HG03139 (cell line): ENCODE results near the gene GLG1.
"Not testable (repeated sequence)": the region's sequence is repeated elsewhere in the genome, so short reads cannot be mapped to it uniquely, and the experiment has no call there.

Source experiments
- ATAC-seq: cut with Tn5 transposase; IDR thresholded peaks from one replicate; pipeline ENCODE4 v1.9.1; 2021; ENCODE audit not compliant: unreplicated experiment

Gene GLG1

GRCh38 chr16:74575807-74576643, 30.9 kb downstream of the GLG1 start:
- no peak for ATAC-seq

GRCh38 chr16:74575175-74575806, 31.6 kb downstream of the GLG1 start:
- ATAC-seq = no peak

- no peak for ATAC-seq
These were observed 32.8 kb downstream of the GLG1 start for GRCh38 chr16:74574146-74574545.

- ATAC-seq = no peak
These were observed 33.3 kb downstream of the GLG1 start for GRCh38 chr16:74573622-74574021.

GRCh38 chr16:74570412-74571301, 36.3 kb downstream of the GLG1 start:
- no peak for ATAC-seq

GRCh38 chr16:74568961-74569631, 37.8 kb downstream of the GLG1 start:
- no peak for ATAC-seq

- ATAC-seq = no peak
These were observed 39.0 kb downstream of the GLG1 start for GRCh38 chr16:74567901-74568300.

GRCh38 chr16:74565378-74565777, 41.5 kb downstream of the GLG1 start:
- ATAC-seq = no peak

GRCh38 chr16:74564451-74564984, 42.4 kb downstream of the GLG1 start:
- ATAC-seq = no peak

GRCh38 chr16:74563828-74564263, 43.1 kb downstream of the GLG1 start:
- no peak for ATAC-seq

GRCh38 chr16:74562117-74562516, 44.8 kb downstream of the GLG1 start:
- no peak for ATAC-seq

GRCh38 chr16:74561626-74562025, 45.3 kb downstream of the GLG1 start:
- ATAC-seq = no peak

GRCh38 chr16:74560912-74561311, 46.0 kb downstream of the GLG1 start:
- ATAC-seq = no peak

GRCh38 chr16:74558873-74559272, 48.0 kb downstream of the GLG1 start:
- ATAC-seq = no peak

- no peak for ATAC-seq
These were observed 49.6 kb downstream of the GLG1 start for GRCh38 chr16:74557275-74557674.

- ATAC-seq = no peak
These were observed 50.5 kb downstream of the GLG1 start for GRCh38 chr16:74556375-74556922.

- not testable (repeated sequence) for ATAC-seq
These were observed 54.6 kb downstream of the GLG1 start for GRCh38 chr16:74552357-74552756.

- not testable (repeated sequence) for ATAC-seq
These were observed 56.5 kb downstream of the GLG1 start for GRCh38 chr16:74550227-74551019.

- not testable (repeated sequence) for ATAC-seq
These were observed 60.8 kb downstream of the GLG1 start for GRCh38 chr16:74546112-74546511.
